Central memory CD4-positive, alpha-beta T cell (primary cell): ENCODE results near the gene ADARB2.
"Not testable (repeated sequence)": the region's sequence is repeated elsewhere in the genome, so short reads cannot be mapped to it uniquely, and the experiment has no call there.

Experiments used
- DNase-seq: peaks from one replicate; pipeline ENCODE4 v3.0.0; 2022
- total RNA-seq, 3 experiments: gene quantifications; one replicate each; lab custom pipeline; 2026; lab: John Stamatoyannopoulos, UW

ADARB2 gene
- total RNA-seq = 0 to 0.19 (median 0.11) reads per million in 3 experiments

DNA sequence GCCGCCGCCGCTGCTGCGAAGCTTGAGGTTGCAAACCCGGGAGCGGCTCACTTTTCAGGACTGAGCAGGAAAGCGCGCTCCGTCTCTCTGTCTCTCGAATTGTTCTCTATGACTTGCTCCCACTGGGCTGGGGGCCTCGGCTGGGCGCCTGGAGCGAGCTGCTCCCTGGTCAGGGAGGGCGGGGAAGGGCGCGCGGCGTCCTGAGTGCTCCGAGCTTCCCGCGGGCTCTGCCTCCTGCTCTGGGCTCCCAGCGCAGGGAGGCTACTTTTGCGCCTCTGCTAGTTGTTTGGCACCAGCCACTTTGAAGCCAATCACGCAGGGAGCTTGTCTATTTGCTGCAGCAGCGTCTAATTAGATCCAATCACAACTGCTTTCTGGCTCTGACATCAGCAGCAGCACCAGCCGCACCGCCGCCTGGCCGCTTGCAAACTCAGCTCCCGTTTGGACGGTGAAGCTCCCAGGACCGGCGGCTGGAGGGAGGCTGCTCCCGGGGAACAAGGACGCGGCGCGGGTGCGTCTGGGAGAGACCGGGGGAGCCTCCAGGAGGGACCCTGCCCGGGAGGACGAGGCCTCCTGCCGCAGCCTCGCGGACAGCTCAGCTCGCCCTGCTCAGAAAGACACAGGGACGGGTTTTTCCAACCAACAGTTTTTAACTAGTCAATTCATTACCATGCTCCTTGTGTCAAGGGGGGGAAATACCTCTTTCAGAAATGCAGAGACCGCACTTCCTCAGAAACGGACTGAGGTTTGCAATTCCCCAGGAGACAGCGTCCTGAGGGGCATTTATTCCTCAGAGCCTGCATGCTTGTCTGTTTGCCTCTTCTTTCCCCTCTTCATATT lies at the start of gene ADARB2:
ADARB2 (minus strand) TSS at position 304 of the 840 bp plus-strand sequence.
- no peak for DNase-seq

DNA sequence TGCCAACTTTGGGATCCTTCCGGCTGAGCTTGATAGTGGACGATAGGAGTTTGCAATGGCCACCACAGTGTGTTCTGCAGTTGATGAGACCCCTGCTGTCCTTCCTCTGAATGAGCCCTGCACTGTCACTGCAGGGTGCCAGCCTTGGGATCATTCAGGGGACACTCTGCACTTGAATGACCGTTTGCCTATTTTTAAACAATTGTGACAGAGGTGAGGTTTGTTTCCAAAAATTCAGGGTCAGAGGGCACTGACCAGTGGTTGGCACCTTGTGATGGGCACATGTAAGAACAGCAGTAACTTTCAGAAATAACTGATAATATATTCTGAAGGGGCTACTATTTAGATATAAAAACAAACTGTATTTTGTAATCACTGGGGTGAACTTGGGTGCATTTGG lies 48.5 kb upstream of the ADARB2 start:
- no peak for DNase-seq

DNA sequence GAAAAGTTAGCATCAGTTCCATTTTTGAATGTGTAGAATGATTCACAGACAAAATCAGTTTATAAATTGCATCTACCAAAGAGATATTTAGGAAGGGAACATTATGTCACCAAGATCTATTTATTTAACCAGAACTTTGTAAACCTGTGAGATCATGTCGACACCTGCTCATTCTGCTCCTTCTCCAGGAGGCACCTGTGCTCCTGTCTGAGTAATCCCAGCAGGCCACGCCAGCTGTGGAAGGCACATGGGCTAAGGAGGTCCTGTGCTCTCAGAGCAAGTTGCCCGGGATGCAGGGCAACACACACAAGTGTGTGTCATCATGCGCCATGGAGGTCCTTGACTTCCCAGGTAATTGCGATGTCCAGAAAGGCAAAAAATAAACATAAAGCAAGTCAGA lies 45.5 kb upstream of the ADARB2 start:
- no peak for DNase-seq

DNA sequence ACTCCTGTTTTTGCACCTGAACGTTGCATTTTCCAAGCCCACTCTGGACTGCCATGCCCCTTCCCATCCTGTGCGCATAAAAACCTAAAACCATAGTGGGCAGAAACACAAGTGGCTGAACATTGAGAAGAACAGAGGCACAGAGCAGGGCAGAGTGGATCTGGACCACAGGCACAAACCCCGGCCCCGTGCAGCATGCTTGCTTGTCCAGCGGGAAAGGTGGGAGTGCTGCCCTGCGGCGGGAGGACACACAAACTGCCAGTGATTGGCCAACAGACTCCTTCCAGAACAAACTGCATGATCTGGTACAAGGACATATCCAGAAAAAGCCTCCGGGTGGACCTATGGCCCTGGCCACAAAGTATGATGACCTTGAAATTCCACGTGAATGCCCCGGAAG lies 42.5 kb upstream of the ADARB2 start:
- DNase-seq = no peak

DNA sequence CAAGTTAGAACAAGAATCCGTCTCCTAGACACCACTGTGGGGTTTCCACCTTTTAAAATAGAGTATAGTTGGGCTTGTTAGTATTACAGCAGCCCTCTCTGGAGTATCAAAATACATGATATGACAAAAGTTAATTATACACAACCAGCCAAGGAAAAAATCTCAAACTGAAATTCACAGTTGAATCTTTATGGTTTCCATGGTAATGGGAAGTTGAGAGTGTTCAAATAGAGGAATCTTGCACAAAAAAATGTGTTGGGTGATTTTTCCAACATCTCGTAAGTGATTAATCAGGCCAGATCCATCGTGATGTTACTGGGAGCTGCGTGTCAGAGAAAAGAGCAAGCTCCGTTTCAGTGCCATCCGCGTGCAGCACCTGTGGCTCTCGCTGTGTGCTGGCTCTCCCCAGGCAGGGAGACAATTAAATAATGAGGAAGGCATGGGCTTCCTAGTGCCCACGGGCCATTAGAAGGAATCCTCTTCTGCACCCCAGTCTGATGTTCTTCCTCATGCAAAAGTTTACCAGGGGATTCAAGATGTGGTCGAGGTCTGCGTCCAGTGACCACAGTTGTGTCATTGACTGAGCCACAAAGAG lies 41.1 kb upstream of the ADARB2 start:
- DNase-seq = no peak

DNA sequence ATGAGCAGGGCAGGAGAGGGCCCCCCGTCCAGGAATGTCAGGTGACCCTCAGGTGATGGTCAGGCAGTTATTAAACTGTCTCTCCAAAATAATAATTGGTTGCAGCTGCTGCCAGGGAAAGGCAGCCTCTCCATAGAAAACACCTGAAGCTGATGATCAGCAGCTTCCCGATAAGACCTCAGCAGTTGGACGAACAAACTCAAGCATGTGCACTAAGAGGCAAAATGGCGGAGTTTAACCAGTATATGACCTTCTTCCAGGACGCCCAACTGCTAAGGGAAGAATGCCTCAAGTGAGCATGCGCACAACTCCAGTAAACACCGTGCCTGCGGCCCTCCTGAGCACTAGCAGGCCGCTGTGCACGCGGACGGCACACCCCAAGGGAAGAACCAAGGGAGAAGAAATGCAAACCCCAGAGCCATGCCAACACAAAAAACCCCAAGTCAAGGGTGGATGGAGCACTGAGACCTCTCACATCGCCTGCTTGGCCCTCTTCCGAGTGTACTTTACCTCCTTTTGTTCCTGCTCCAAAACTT lies 38.9 kb upstream of the ADARB2 start:
- no peak for DNase-seq

DNA sequence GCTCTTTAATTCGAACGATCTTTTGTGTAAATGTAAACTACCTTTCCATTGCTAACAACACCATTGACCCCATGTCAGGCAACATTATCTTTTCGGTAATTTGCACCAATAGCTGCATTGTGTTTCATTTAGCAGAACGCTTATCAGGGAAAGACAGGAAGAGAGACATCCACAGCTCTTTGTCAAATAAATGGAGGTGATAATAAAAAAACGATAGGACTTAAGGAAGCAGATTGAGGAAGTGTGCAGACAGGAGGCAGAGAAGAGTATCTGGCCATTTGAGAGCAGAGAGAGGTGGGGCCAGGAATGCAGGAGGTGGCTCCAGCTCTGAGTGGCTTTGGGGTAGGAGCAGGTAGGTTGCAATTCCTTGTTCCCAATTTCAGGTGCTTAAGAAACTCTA lies 37.5 kb upstream of the ADARB2 start:
- DNase-seq = no peak

DNA sequence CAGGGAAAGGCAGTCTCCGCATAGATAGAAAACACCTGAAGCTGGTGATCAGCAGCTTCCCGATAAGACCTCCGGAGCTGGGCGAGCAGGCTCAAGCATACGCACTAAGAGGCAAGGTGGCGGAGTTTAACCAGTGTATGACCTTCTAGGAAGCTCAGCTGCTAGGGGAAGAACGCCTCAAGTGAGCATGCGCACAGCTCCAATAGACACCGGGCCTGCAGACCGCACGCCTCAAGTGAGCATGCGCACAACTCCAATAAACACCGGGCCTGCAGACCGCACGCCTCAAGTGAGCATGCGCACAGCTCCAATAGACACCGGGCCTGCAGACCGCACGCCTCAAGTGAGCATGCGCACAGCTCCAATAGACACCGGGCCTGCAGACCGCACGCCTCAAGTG lies 35.9 kb upstream of the ADARB2 start:
- DNase-seq = not testable (repeated sequence)

DNA sequence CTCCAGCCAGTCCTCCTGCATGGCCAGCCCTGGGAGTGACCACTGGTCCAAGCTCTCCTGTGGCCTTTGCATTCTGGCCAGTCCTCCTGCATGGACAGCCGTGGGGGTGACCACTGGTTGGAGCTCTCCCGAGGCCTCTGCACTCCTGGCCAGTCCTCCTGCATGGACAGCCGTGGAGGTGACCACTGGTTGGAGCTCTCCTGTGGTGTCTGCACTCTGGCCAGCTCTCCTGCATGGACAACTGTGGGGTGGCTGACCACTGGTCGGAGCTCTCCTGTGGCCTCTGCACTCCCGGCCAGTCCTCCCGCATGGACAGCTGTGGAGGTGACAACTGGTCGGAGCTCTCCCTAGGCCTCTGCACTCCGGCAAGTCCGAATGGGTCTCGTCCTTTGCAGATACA lies 28.7 kb upstream of the ADARB2 start:
- no peak for DNase-seq

DNA sequence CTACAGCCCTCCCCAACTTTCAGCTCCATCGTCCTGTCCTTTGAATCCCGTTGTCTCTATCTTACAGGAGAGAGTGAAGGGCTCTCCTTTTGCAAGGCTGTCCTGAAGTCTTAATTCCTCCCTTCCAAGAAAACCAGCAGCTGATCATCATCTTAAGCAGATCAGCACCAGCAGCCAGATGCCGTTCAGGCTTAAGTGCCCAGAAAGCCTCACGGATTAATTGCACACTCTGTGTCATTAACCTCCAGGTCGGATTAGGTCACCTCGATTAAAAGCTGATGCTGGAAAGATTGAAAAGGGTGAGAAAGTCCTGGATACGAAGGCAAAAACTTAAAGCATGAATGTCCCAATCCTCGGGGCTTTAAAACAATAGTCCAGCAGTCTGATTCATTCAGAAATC lies 24.8 kb upstream of the ADARB2 start:
- DNase-seq = no peak

DNA sequence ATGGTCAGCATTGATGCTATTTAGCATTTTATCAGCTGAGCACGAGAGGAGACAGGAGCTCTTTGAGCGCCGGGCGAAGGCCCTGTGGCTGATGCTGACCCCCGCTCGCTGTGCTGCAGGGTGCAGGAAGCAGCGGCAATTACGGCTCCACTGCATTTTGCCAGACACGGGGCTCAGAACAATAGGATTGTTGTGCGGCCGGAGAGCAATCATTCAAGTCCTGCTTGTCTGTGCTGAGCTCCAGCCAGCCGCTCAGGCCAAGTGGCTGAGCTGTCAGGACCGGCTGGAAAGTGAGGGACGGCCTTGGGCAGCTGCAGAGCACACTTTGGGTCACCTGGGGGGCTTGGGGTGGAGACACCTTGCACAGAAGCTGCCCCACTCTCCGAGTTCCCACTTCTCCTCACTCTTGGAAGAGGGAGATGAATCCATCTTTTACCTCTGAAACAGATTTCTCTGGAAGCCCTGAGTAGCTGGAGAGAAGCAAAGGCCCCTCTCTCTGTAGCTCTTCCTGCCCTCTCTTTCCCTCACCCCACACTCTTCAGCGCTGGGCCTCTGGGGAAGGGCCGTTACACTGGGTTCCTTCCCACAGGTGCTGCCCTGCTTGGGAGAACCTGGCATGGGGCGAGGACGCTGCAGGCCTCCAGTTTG lies 17.3 kb upstream of the ADARB2 start:
- DNase-seq = no peak

DNA sequence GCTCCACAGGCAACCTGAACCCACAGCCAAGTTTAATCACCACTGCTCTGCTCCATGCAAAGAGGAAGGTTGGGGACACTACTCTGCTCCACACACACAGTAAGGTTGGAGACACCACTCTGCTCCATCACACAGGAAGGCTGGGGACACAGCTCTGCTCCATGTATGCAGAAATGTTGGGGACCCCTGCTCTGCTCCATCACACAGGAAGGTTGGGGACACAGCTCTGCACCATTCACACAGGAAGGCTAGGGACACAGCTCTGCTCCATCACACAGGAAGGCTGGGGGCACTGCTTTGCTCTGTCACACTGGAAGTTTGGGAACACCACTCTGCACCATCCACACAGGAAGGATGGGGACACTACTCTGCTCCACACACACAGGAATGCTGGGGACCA lies 14.8 kb upstream of the ADARB2 start:
- no peak for DNase-seq

DNA sequence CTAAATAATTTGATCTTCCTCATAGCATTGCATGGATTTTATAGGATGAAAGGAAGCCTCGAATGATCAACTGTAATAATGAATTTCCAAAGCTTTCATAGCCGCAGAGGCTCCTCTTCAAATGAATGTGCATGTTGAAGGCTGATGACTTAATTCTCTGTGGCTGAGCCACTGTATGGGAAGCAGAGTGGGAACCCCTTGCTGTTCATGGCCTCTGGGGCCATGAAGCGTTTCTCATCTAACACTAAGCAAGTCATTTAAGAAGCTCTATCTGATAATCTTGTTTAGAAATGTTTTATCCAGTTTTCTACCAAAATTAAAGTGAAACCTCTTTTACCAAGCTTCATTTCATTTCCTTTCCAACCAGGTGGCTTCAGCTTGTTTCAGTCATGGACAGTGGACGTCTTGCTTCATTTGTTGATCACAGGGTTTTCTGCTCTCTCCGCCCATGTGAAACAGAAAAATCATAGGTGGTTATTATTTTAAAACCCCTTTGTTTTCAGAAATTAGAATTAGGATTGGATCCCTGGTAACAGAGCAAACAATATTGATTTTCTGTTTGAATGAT lies 10.3 kb upstream of the ADARB2 start:
- no peak for DNase-seq

DNA sequence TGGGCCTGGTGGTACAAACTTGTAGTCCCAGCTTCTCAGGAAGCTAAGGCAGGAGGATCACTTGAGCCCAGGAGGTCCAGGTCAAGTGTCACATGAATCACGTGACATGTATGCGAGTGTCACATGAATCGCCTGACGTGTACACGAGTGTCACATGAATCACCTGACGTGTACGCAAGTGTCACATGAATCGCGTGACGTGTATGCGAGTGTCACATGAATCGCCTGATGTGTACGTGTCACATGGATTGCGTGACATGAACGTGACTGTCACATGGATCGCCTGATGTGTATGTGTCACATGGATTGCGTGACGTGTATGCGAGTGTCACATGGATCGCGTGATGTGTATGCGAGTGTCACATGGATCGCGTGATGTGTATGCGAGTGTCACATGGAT lies 9.5 kb upstream of the ADARB2 start:
- no peak for DNase-seq

DNA sequence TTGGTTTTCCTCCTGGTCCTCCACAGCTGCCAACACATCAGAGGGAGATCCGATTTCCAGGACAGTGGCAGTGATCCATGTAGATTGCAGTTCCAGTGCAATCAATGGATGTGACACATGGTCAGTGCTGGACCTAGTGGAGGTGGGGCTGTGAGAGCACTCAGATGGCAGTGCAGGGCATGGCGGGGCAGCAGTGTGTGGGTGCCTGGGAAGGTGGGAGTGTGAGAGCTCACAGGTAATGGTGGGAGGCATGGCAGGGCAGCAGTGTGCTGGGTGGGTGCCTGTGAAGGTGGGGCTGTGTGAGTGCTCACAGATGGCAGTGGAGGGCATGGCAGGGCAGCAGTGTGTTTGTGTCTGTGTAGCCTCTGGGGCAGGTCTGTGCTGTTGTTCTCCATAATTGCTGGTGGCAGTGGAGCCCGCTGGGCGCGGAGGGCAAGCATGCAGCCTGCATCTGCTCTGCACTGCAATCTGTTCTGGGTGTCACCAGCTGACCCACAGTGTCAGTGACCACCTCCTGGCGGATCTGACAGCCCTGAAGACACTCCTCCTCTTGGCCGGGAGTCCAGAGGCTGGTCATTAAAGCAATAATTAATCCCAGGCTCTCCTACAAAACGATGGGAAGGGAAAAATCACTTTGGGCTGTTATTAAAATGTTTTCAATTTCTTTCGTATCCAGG lies 8.6 kb upstream of the ADARB2 start:
- no peak for DNase-seq

DNA sequence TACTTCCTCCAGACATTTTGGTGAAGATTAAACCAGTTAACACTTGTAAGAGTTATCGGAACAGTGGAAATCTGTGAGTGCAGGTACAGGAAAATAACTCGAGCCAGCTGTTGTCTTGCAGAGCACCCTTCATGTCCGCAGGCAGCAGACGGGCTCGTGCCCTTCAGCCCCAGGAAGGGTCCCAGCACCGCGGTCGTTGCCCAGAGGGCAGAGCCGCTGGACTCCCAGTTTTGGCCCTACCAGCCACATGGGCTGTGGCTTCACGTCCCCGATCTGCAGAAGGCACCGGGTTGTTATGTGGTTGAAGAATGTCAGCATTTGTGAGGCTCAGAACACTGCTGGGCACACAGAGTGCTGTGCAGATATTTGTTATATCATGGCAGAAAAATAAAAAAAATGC lies 7.2 kb upstream of the ADARB2 start:
- no peak for DNase-seq

DNA sequence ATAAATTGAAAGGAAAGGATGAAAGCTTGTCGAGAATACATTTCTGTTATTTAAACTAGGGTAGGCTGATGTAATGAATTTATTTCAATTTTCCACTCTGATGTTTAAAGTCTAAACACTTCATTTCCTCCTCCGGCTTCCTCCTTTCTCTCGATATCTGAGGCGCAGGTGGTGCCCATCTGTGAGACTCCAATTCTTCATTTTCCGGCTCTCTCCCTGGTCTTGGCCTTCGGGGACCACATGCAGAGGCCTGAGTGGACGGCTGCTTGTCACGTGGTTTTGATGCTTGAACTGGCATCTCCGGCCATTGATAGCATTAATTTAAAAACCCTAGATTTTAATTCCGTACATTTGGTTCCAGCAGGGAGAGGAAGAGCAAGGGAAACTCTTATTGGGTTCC lies 5.8 kb upstream of the ADARB2 start:
- DNase-seq = no peak

DNA sequence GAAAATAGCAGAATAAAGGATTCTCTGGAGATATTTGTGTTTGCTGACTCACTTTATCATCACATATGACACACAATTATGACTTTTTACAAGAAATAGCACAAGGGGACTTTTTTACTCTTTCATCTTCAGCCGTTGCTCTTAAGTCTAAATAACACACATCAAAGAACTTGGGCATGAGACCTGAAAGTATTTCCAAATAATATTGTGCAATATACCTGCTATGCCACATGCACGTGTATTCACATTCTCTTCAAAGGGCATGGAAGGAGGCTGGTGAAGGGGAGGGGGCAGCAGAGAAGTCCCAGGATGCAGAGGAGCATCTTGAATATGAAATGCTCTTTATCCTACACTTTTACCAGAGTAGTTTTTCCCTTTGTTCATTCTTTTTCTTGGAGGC lies 4.1 kb upstream of the ADARB2 start:
- DNase-seq = no peak

DNA sequence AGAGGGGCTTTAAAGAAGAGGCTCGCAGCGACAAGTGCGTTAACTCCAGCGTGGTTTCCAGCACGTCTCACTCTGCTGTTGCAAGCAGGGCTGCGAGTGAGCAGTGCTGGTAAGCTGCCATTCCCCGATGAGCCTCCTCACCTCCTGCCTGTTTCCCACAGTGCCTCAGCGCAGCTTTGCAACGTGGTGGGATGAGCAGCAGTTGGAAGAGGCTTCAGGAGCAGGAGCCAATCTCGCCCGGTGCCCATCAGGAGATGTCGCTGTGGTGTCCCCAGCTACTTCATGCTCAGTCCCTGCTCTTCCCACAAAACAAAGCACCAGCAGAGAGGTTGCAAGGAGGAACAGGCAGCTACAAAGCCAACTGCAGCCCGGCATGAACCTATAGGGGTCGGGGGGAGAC lies 2.4 kb upstream of the ADARB2 start:
- no peak for DNase-seq

DNA sequence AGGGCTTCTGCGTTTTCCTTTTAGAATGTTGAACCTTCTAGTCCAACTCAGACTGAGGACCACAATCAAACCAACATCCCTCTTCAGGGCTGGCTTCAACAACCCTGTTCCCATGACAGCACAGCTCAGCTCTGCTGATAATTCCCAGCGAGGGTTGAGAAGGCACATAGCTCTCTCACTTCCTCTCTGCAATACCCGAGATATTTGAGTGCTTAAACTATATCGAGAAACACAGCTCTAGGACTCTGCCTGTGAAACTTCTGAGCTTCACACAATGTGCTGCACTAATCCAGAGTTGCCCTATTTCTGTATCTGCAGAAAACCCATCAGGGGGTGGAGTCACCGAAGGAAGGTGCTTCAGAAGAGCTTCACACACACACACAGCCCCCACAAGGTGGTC lies 1.6 kb upstream of the ADARB2 start:
- no peak for DNase-seq

DNA sequence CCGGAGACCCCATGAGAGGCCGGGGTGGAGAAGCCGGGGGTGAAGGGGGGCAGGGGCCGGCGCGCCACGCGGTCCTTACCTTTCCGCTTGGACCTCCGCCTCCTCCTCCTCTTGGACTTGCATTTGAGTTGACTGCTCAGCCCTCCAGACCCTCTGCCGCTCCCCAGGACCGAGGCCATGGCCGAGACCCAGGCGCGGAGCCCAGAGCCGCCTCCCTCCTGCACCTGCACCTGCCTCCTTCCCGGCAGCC lies 428 bp downstream of the ADARB2 start:
- no peak for DNase-seq

DNA sequence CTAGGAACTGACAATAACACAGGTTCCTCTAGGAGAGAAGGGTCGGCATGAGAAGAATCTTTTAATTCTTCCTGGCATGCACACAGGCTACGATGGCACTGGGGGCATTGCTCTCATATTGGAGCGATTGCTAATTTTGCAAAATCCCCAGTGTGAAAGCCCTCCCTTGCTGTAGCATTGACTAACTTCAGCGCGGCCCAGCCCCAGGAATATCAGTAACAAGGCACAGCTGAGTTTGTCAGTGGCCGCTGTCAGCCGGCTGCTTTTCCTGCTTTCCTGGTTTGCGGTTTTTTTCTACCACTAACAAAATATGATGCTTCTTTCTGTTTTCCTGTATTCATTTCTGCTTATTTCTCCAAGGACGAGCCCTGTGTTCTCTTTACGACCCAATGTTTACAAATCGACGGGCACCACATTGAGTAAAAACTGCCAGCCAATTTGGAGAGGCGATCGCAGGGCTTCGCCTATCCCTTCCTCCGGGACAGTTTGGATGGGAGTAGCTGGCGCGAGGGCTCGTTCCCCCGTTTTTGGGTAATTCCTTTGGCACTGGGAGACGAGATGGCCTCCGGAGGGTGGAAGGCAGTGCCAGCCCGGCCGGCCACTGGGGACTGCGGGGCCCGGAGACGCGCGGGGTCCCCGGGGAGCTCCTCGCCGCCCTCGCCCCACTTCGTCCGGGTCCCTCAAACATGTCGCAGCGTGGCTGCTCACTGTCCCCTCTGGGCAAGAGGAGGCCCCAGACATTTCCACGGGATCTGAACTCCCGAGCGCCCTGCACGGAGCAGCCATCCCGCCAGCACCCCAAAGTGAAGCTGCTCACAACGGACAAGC lies 967 bp downstream of the ADARB2 start:
- no peak for DNase-seq
